Ishikawa (cell line): ENCODE results near the gene F12.

Source experiments
- CEBPB ChIP-seq: IDR thresholded peaks from 2 replicates; pipeline ENCODE4 v1.6.1; 2012
- EGR1 ChIP-seq: IDR thresholded peaks from 2 replicates; pipeline ENCODE4 v1.6.1; 2012
- EP300 ChIP-seq: IDR thresholded peaks from 2 replicates; pipeline ENCODE4 v1.6.1; 2012; ENCODE audit warnings: borderline replicate concordance
- NFIC ChIP-seq: IDR thresholded peaks from 2 replicates; pipeline ENCODE4 v1.6.1; 2012
- RAD21 ChIP-seq: IDR thresholded peaks from 2 replicates; pipeline ENCODE4 v1.6.1; 2012; ENCODE audit warnings: low read depth
- TCF12 ChIP-seq: IDR thresholded peaks from 2 replicates; pipeline ENCODE4 v1.6.1; 2012; ENCODE audit warnings: low read depth
- YY1 ChIP-seq: IDR thresholded peaks from 2 replicates; pipeline ENCODE4 v1.6.1; 2012; ENCODE audit warnings: low read depth
- ZBTB7A ChIP-seq: IDR thresholded peaks from 2 replicates; pipeline ENCODE4 v1.6.1; 2012; ENCODE audit warnings: low read depth
- TF ChIP-seq, protein P1 (sequence below): IDR thresholded peaks from 2 replicates; pipeline ENCODE4 v1.6.1; 2012
- TF ChIP-seq, protein P2 (sequence below): IDR thresholded peaks from 2 replicates; pipeline ENCODE4 v1.6.1; 2012; ENCODE audit warnings: low read depth, mild to moderate bottlenecking

DNA sequence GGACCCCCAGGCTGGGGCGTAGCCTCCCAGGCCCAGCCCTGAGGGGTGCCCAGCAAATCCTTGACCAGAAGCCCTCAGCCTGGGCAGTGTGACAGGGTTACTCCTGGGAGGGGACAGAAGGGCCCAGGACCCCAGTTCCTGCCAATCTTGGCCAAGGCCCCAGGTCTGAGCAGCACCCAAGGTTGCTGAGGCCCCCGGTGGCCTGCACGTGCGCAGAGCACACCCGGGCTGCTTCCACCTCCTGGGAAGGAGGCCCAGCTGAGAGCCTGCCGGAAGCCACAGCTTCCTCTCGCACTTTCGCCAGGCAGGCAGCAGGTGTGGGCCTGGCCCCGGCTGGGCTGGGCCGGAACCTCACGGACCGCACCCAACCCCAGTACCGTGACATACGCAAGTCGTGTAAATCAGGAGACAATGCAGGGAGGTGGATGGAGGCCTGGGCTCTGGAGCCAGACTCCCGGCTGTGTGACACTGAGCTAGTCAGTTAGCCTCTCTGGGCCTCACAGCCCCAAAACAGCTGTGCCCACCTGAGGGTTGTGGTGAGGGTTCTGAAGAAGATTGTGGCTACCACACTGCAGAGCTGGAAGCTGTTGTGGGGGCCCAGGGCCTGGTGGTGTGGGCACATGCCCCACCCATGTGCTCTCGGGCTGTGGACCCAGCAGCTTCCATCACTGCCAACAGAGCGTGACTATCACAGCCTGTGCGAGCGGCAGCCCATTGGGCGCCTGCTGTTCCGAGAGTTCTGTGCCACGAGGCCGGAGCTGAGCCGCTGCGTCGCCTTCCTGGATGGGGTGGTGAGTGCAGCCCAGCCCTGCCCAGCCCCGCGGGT is 22.2 kb upstream of the F12 start:
- TF ChIP-seq EGR1 (no peak), ZBTB7A (no peak), NFIC (no peak), EP300 (no peak), TCF12 (no peak), RAD21 (no peak), YY1 (no peak), CEBPB (no peak)
- TF ChIP-seq, protein P1, sequence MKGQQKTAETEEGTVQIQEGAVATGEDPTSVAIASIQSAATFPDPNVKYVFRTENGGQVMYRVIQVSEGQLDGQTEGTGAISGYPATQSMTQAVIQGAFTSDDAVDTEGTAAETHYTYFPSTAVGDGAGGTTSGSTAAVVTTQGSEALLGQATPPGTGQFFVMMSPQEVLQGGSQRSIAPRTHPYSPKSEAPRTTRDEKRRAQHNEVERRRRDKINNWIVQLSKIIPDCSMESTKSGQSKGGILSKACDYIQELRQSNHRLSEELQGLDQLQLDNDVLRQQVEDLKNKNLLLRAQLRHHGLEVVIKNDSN: no peak
- TF ChIP-seq, protein P2, sequence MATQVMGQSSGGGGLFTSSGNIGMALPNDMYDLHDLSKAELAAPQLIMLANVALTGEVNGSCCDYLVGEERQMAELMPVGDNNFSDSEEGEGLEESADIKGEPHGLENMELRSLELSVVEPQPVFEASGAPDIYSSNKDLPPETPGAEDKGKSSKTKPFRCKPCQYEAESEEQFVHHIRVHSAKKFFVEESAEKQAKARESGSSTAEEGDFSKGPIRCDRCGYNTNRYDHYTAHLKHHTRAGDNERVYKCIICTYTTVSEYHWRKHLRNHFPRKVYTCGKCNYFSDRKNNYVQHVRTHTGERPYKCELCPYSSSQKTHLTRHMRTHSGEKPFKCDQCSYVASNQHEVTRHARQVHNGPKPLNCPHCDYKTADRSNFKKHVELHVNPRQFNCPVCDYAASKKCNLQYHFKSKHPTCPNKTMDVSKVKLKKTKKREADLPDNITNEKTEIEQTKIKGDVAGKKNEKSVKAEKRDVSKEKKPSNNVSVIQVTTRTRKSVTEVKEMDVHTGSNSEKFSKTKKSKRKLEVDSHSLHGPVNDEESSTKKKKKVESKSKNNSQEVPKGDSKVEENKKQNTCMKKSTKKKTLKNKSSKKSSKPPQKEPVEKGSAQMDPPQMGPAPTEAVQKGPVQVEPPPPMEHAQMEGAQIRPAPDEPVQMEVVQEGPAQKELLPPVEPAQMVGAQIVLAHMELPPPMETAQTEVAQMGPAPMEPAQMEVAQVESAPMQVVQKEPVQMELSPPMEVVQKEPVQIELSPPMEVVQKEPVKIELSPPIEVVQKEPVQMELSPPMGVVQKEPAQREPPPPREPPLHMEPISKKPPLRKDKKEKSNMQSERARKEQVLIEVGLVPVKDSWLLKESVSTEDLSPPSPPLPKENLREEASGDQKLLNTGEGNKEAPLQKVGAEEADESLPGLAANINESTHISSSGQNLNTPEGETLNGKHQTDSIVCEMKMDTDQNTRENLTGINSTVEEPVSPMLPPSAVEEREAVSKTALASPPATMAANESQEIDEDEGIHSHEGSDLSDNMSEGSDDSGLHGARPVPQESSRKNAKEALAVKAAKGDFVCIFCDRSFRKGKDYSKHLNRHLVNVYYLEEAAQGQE: no peak
